ENCODE measurements around the gene FBLL1.
"Not testable (repeated sequence)": the region's sequence is repeated elsewhere in the genome, so short reads cannot be mapped to it uniquely, and the experiment has no call there.

The FBLL1 gene

DNA sequence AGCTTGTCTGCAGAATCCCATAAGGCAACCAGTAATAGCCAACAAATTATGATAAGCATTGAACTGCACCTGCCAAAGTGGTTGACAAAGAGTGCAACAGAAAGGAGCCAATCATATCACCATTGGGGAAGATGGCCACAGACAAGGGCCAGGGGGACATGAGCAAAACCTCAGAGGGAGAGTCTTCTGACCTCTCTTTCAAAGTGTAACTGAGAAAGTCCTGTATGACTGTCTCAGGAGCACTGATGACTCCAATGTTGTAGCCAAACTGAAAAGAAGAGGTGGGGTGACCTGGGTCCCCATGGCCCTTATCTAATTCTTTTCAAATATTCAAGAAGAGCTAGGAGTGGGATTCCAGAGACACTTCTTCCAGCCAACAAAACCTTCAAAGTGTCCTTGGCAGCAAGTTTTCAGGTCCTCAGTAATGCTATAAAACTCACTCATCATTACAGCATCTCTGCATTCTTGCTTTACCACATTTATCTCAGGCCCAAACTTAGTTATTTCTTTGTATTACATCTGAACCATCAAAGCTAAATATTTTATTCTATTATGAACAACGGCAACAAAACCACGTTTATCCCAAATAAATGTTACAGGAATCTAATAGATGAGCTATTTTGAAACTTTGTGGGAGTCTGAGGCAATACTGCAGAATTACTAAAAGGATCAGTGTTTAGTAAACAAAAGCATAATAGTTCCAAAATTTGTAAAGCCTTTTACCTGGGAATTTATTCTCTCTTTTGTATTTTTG lies 24.4 kb downstream of the FBLL1 start:
- no peak for DNase-seq

- DNase-seq = no peak
Measured at GRCh38 chr5:168557389-168557788, 28.3 kb downstream of the FBLL1 start.

- DNase-seq = no peak
Measured at GRCh38 chr5:168562279-168562678, 33.2 kb downstream of the FBLL1 start.

DNA sequence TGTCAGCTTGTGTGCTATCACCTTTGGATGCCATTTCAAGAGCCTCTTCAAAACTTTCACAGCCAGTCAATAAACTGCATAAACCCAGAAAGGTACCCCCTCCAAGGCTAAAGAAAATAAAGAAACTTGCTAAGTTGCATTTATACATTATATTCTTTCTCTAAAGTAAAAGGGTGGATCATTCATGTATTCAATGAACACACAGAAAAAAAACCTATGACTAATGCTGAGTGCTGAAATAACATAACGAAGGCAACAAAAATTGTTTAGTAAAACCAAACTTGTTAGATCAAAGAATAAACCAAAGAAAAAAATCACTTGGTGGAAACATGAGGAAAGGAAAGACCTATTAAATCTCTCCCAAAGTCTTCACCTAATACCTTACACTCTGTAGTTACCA lies 34.9 kb downstream of the FBLL1 start:
- DNase-seq = no peak

DNA sequence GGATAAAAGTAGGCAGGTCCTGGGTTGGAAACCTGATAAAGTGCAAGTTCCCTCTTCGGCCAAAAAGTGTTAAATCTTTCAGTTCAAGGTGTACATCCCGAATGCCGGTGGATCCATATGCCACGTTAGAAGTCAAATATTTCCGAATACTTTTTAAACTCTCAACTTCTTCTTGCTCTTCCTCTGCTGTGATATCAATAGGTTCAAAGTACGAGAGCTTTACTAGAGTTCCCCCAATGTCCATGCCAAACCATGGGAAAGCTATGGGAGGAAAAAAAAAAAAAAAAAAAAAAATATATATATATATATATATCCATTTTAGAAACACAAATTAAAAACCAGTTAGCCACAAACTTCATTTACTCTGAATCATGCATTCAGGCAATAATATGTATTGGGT lies 39.6 kb downstream of the FBLL1 start:
- no peak for DNase-seq

DNA sequence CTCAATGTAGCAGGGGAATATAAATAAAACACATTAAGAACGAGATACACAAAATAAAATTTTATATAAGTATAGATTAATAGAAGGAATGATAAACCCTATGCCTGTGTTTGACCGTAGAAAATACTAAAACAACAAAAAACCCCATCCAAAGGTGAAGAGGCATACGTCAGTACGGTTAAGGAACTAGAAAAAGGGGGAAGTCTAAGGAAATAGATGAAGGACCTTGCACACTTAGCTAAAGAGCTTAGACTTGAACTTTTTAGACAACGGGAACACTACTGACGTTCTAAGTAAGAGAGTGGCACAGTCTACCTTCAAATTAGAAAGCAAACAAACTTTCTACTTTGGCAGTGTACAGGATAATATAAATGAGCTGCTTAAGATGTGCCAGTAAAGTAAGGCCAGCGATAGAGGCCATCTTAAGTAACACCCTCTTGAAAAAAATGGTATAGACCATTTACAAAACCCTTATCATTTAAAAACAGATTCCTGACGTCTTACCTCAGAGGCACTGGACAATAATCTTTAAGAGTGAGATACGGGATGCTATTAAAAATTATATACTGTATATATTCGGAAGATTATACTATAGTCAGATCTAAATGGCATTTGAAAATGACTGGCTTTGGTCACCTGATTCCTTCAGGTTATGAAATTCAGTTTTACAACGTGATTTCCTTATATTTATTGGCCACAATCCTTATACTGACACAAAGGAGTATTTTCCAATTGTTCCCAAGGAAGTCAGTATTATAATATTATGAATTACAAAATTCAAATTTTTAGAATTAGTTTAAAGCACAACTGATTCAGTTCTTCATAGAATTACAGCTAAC lies 41.6 kb downstream of the FBLL1 start:
- no peak for DNase-seq

DNA sequence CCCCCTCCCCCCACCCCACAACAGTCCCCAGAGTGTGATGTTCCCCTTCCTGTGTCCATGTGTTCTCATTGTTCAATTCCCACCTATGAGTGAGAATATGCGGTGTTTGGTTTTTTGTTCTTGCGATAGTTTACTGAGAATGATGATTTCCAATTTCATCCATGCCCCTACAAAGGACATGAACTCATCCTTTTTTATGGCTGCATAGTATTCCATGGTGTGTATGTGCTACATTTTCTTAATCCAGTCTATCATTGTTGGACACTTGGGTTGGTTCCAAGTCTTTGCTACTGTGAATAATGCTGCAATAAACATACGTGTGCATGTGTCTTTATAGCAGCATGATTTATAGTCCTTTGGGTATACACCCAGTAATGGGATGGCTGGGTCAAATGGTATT lies 44.6 kb downstream of the FBLL1 start:
- DNase-seq = not testable (repeated sequence)

GRCh38 chr5:168574156-168574555 lies 45.1 kb downstream of the FBLL1 start:
- DNase-seq = not testable (repeated sequence)

GRCh38 chr5:168575391-168576372 lies 46.6 kb downstream of the FBLL1 start:
- DNase-seq = no peak

DNA sequence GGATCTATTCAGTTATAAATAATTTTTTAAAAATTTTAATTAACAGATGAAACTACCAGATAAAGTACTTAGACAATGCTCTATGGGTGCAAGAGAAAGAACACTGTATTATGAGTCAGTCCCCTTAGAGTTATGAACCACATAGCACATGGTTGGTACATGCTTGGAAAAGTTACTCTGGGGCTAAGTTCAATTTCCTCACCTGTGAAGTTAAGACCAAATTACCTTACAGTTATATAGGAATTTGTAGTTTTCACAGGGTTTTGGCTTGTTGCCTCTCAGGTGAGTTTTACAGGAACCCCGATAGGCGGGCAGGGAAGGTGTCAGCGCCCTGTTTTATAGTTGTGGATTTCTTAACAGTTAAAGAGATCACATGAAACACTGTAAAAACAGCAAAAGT lies 48.9 kb downstream of the FBLL1 start:
- DNase-seq = no peak

DNA sequence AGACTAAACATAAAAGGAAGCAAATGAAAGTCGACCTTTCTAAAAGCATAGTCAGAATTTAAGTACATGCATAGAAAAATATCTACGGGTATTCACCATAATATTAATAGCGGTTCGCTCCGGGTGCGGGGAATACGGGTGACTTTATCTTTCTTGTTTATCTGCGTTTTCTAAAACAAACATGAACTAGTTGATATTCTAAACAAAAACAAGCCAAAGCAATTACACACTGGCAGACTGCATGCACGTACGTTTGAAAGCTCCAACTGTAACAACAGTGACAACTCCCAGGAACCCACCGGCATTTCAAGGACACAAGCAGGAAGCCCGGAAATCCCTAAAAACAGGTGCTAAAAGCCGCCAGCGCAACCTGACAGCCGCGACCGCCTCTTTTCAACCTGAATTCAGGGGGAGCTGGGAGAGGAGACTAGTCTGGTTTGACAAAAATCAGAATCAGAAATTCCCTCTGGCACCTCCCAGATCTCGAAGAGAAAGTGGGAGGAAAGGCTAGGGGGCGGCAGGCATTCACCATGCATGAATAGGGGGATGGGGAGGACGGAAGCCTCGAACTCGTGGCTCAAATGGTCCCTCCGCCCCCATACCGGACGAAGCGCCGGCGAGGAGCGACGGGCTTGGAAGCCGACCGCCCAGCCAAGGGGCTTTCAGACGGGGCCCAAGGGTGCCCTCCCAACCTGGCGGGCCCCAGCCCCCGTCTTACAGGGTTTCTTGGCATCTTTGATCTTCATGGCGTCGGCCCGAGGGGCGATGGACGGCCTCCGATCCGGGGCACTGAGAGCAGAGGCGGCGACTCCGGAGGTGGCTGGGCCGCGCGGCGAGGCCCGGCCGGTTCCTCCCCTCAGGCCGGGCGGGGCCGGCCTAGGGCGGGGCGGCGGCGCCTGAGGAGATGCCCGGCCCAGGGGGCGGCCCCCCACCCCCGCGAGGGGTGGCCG lies 49.7 kb downstream of the FBLL1 start, which contains the start of gene PANK3:
TSS of gene PANK3 (minus strand) at position 831 of the 950 bp plus-strand sequence. CDS start at position 746, 85 bp downstream.
- DNase-seq = peak; percentile 93

DNA sequence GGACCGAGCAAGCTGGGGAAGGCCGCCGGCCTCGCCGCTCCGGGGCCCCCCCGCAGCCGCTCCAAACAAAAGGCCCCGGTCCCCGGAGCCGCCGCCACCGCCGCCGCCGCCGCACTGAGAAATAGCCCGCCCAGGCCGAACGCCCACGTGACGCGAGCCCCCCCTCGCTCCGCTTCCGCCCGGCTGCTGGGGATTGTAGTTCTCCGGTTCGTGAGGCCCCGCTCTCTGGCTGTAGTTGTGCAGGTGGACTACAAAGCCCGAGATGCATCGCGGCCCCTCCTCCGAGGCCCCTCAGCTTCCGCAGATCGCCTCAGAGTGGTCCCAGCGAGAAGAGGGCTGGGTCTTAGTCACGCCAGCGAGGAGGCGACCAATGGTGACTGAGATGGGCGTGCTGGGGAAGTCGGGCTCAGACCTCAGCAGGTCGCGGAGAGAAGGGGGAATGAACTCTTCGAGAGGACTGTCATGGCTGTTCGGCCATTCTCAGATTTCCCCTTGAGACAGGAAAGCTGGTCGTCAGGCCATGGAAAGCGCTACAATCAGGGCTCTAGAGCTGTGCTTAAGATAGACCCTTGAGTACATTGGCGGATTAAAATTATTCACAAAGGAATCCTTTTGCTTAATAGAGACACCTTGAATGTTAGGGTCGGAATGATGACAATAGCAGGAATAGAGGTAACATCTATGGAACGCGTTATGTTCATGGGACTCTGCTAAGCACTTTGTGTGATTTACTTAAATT lies 50.6 kb downstream of the FBLL1 start:
- DNase-seq = peak; percentile 97

- no peak for DNase-seq
Measured at GRCh38 chr5:168580227-168580508, 51.1 kb downstream of the FBLL1 start.

Measured in NCI-H774 (cell line).